ENCODE results near the gene SENP3.
"Not testable (repeated sequence)": the region's sequence is repeated elsewhere in the genome, so short reads cannot be mapped to it uniquely, and the experiment has no call there.

Gene SENP3

DNA sequence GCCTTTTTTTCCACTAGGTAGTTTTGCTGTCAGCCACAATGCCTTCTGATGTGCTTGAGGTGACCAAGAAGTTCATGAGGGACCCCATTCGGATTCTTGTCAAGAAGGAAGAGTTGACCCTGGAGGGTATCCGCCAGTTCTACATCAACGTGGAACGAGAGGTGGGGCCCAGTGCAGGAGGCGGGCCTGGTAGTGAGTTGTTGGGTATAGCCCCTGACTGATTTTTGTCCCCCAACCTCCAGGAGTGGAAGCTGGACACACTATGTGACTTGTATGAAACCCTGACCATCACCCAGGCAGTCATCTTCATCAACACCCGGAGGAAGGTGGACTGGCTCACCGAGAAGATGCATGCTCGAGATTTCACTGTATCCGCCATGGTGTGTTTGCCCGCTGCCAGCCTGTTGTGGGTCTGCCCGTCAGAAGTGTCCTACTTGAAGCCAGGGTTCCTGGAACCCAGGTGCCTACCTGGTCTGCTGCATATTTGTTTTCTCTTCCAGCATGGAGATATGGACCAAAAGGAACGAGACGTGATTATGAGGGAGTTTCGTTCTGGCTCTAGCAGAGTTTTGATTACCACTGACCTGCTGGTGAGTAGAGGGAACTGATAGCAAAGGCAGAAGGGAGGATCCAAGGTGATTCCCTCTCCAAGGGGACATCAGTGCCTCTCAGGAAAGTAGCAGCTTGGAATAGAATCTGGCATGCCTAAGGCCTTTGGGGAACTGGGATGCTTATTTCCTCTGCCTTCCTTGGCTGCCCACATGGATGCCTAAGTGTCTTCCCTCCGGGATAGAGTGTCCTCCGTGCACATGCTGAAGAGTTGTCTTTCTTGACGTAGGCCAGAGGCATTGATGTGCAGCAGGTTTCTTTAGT lies 15.8 kb downstream of the SENP3 start:
- DNase-seq = no peak

DNA sequence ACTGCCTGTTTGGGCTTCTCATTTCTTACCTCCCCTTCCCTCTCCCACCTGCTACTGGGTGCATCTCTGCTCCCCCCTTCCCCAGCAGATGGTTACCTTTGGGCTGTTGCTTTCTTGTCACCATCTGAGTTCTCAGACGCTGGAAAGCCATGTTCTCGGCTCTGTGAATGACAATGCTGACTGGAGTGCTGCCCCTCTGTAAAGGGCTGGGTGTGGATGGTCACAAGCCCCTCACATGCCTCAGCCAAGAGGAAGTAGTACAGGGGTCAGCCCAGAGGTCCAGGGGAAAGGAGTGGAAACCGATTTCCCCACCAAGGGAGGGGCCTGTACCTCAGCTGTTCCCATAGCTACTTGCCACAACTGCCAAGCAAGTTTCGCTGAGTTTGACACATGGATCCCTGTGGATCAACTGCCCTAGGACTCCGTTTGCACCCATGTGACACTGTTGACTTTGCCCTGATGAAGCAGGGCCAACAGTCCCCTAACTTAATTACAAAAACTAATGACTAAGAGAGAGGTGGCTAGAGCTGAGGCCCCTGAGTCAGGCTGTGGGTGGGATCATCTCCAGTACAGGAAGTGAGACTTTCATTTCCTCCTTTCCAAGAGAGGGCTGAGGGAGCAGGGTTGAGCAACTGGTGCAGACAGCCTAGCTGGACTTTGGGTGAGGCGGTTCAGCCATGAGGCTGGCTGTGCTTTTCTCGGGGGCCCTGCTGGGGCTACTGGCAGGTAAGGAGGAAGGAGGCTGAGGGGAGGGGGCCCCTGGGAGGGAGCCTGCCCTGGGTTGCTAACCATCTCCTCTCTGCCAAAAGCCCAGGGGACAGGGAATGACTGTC lies 17.5 kb downstream of the SENP3 start, which contains the start of gene CD68:
Gene CD68 (plus strand): TSS at position 638 of the 833 bp plus-strand sequence. CDS start 40 bp downstream, at position 678.
- DNase-seq = peak; percentile 87

DNA sequence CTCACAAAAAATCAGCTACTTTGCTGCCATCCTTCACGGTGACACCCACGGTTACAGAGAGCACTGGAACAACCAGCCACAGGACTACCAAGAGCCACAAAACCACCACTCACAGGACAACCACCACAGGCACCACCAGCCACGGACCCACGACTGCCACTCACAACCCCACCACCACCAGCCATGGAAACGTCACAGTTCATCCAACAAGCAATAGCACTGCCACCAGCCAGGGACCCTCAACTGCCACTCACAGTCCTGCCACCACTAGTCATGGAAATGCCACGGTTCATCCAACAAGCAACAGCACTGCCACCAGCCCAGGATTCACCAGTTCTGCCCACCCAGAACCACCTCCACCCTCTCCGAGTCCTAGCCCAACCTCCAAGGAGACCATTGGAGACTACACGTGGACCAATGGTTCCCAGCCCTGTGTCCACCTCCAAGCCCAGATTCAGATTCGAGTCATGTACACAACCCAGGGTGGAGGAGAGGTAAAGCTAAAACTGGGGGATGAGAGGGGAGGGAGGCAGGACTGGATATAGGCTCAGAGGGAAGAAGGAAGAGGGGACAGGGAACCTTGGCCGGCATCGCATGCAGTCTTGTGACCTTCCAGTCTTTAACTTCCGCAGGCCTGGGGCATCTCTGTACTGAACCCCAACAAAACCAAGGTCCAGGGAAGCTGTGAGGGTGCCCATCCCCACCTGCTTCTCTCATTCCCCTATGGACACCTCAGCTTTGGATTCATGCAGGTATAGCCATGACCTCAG lies 18.3 kb downstream of the SENP3 start:
- no peak for DNase-seq

DNA sequence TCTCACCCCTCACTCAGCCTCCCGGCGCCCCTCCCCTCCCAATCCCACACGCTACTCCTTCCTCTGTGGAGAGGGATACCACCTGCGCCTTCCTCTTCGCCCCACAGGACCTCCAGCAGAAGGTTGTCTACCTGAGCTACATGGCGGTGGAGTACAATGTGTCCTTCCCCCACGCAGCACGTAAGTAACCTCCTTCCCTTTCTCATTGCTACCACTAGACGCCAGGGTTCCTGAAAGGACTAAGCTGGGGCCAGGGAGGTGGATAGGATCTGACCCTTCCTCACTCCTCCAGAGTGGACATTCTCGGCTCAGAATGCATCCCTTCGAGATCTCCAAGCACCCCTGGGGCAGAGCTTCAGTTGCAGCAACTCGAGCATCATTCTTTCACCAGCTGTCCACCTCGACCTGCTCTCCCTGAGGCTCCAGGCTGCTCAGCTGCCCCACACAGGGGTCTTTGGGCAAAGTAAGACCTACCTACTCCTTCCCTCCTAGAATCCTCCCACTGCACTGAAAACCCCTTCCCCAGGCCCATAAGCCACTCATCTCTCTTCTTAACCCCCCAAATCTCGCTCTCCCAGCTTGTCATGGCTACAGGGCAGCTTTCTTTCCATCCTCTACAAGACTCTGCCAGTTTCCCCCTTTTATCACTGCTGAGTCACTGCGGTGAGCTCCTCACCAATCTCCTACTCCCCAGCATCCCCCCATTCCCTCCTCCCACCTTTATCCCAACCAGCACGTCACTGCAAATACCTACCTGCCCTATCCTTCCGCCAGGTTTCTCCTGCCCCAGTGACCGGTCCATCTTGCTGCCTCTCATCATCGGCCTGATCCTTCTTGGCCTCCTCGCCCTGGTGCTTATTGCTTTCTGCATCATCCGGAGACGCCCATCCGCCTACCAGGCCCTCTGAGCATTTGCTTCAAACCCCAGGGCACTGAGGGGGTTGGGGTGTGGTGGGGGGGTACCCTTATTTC lies 19.2 kb downstream of the SENP3 start:
- no peak for DNase-seq

DNA sequence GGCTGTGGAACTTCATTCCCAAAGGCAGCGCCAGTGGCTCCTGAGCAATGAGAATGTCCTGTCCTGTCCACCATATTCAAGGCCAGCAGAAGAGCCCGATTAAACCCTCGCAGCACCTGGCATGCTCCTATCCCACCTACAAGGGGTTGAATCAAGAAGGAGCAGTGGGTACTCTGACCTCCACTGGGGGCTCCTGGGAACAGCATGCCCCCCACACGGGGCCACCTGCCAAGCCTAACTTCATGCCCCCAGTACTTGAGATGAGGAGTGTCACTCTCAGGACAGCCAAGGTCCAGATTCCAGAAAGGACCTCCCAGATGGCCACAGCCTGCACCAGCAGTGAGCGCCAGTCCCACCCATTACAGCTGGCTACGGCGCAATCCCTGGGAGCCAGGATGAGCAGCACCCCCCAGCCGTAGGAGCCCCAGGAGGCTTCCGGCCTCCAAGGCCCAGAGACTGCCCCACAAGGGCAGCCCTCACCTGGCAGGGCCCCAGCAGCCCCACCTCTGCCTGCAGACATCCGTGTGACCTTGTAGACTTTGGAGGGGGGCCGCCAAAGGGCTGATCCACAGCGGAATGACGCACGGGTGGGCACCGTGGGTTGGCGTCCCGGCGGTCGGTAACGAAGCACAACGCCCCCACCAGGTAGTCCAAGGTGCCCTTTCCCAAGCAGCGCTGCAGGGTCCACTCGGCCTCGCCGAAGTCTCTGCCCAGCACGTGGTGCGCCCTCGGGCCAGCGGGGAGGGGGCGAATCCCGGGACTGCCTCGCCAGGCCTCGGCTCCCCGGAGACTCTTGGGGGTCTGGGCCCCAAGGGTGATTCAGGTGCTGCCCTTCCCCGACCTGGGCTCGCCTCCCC lies 20.9 kb downstream of the SENP3 start:
- DNase-seq = no peak

DNA sequence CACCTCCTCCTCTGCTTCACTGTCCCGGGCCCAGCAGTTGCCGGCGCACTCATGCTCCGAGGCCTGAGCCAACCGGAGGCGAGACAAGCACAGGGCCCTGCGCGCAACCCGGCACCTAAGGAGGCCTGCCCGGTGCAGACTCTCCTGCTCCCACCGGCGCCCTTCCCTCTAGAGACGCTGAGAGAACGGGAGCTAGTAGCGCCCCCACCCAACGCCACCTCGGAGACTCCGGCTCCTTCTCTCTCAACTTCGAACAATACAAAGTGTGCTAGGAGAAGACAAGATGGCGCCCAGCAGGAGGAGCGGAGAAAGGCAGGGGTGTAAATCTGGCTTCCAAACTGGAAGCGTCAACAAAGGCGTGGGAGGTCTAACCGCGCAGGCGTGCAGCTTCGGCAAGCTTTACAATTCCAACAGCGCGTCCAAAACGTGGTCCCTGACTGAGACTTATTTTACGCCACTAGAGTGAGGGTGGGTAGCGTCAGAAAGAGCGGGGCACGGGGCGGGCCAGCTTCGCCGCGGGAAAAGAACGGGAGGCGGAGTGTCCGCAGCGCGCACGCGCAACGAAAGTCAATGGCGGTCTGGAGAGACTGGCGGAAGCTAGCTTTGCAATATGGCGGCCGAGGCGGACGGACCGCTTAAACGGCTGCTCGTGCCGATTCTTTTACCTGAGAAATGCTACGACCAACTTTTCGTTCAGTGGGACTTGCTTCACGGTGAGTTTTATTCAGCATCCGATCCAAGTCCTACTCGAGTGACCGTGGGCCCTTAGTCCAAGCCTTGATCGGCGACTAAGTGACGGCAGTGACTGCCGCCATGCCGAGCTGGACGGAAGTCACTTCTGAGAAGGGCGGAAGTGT lies 21.8 kb downstream of the SENP3 start, which contains the start of gene MPDU1:
Gene MPDU1 (plus strand): TSS at position 600 of the 857 bp plus-strand sequence. CDS start 11 bp downstream, at position 611.
- peak; percentile 98 for DNase-seq

DNA sequence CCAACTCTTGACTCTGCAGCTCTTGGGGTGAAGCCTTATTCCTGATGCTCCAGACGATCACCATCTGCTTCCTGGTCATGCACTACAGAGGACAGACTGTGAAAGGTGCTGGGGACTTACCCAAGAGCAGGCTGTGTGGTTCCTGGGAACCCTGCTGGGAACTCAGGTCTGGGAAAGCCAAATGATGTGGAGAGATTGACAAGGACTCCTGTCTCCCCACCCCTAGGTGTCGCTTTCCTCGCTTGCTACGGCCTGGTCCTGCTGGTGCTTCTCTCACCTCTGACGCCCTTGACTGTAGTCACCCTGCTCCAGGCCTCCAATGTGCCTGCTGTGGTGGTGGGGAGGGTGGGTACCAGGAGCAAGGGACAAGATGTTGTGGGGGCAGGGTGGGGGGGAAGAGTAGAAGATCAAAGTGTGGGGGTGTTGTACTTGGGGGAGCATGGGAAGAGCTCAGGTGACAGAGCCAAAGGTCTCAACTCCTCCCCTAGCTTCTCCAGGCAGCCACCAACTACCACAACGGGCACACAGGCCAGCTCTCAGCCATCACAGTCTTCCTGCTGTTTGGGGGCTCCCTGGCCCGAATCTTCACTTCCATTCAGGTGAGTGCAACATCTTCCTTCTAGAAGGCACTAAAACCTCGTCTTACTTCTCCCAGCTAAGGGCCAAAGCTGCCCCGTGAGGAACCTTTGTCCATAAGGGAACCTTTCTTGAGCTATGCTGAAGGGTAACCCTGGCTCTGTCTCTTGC lies 25.1 kb downstream of the SENP3 start:
- no peak for DNase-seq

DNA sequence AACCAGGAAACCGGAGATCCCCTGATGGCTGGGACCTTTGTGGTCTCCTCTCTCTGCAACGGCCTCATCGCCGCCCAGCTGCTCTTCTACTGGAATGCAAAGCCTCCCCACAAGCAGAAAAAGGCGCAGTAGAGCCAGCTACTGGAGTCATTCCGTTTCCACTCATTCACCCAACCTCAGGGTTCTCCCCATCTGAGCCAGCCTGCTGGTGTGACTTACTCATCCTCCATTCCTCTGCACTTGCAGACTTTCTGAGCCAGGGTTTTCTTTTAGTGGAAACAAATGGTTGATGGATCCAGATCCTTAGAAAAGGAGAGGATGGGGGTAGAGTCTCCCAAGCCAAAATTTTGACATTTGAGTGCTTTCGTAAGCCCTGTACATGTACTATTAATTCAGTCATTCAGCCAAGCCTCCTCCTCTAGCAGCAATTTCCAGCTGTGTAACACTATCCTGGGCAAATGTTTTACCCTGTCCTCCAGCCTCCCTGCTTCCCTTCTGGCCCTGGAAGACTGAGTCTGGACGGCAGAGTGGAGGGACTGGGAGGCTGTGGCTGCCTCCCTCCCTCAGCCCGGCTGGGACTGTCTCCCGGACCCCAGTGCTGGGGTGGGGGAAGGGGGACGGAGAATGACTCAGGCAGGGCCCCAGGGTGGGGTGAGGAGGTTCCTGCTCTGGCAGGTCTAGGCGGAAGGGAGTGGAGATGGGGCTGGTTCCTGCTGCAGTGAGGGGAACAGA lies 25.9 kb downstream of the SENP3 start:
- DNase-seq = peak; percentile 95

DNA sequence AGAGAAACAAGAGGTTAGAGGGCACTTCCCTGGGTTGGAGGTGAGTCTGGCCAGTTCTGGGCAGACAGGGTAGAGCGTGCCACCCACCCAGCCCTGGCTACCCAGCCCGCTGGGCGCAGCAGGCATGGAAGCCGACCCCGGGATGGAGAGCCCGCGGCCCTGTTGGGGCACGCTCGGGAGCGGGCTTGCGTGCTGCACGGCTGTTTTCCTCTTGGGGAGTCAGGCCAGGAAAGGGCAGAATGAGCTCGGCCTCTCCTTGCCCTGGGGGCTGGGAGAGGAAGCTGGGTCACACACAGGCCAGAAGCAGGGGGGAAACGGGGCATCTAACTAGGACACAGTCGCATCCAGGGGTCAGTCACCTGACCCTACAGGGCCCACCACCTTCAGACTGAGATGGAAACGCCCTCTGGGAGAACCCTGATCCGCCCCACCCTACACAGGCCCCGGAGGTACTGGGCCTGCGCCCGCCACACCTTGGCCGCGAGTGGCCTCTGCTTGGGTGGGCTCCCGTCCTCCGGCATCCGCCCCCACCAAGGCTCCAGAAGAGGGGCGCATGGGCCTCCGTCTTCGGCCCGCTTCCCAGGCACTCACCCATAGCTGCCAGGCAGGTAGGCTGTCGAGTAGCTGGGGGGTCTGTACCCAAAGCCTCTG lies 27.0 kb downstream of the SENP3 start:
- DNase-seq = no peak

DNA sequence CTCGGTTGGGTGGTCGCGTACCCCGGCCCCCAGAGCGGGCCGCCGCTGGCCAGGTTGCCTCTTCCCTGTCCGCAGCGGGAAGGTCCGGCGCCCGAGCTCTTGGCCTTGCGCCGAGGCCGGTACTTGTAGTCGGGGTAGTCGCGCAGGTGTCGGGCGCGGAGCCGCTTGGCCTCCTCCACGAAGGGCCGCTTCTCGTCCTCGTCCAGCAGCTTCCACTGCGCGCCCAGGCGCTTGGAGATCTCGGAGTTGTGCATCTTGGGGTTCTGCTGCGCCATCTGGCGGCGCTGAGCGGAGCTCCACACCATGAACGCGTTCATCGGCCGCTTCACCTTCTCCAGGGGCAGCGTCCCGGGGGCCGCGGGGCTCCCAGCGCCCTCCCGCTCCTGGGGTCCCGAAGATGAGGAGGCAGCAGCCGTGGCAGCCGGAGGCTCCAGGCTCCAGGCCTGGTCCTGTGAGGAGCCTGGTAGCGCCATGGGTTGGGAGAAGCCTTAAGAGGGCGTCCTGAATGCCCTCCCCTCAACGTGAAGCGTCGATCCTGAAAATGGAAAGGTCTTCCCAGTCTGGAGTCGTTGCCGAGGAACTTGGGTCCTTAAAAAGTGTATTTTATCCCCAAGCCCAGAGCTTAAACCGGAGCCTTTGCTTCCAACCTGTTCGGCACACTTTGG lies 27.6 kb downstream of the SENP3 start:
- DNase-seq = peak; percentile 81

DNA sequence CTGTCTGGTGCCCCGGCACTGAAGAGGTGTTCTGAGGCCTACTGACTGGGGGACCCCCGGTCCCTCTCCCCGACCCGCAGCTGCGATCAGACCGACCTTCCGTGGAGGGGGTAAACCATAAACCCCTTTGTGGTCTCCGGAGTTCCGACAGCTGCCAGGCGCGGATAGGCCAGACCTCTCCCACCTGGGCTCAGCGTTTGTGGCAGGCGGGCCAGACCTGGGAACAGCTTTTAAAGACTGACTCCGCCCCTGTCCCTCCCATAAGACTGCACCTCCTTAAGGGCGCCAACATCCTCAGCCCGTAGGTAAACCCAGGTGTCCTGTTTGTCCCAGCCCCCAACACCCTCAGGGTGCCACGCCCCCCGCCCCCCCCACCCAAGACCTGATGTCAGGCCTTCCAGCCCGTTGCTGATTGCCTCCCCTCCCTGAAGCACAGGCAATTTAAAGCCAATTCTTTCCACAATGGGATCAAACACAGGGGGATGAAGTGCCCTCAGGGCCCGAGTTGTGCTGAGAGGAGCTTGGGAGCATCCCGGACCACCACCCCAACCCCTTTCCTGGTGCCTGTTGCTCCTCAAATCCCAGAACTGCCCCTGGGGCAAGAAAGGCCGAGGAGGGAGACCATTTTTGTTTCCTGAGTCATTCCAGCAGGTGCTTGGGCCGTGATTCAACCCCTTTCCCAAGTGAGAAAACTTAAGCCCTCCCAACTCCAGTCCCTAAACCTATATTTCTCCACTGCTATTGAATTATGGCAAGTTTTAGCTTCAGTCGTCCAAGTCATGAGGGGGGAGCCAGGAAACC lies 28.4 kb downstream of the SENP3 start, which contains the start of gene SOX15:
Gene SOX15 (minus strand): TSS at position 204 of the 801 bp plus-strand sequence. CDS start 418 bp downstream, outside the sequence.
- no peak for DNase-seq

DNA sequence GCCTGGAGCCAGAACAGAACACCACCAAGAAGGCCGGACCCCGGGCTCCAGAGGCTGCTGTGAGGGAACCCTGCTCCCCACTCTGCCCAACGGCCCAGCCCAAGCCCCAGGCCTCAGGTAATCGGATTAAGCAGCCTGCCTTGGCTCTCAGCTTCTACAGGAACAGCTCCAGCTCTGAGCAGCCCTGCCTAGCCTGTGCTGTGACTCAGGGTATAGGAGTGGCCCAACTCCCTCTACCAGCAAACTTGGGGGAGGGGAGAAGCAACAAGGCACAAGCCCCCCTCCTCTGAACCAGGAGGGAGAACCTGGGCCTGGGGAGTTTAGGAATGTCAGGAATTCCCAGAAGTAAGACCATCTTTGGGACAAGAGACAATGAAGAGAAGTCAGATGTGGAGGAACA lies 29.0 kb downstream of the SENP3 start:
- peak; percentile 62 for DNase-seq

DNA sequence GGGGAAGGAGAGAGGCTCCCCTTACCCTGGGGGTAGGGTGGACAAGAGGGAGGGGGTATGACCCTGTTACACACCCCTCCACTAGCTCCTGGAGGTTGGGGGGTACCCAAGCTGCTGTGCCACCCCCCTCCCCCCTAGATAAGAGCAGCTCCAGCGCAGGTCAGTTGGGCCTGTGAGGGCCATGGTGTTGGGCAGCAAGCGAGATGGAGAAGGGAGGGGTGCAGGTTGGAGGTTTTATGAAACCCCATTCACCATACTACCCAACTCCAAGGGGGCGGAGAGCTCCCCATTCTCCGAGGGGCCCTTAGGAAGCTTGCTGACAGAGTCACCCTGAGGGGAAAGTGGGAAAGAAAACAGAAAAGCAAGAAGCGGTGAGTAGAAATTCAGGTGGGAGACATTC lies 29.9 kb downstream of the SENP3 start:
- DNase-seq = no peak

DNA sequence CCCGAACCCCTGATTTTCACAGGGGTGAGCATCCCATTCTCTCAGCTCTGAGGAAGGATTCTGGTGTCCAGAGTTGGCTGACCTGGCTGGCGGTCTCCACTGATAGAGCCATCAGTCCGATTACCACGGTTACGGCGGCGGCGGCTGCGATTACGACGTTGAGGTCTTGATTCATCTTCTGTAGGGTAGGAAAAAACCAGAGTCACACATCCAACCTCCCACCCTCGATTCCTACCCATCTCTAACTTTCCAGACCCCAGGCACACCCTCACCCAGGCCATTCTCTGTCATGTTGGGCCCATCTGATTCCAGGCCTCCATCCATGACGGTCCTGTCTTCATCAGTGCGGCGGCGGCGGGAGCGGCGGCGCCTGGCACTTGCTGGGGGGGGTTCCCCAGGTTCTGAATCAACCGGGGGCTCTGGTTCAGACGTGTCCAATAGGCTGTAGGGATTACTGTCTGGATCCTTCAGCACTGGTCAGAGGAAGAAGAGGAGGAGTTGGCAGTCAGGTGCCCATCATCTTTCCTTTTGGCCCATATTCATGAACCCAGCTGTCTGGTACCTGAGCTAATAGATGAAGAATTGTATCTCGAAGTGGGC lies 30.8 kb downstream of the SENP3 start:
- no peak for DNase-seq

DNA sequence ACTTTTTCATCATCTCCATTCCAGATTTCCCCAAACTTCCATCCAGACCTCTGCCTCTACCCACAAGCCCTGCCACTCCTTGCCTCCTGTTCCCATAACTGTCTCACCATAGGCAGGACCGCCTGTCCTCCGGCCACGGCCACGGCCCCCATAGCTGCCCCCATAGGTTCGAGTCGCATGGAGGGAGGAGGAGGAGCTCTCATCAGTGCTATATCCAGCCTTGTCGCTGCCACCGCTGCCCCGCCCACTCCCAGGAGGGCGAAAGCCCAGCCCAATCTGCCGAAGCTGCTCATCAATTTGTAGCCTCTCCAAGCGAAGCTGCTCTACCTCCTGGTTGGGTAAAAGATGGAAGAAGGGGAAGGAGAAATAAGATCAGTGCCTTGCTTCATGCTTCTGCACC lies 31.6 kb downstream of the SENP3 start:
- no peak for DNase-seq

DNA sequence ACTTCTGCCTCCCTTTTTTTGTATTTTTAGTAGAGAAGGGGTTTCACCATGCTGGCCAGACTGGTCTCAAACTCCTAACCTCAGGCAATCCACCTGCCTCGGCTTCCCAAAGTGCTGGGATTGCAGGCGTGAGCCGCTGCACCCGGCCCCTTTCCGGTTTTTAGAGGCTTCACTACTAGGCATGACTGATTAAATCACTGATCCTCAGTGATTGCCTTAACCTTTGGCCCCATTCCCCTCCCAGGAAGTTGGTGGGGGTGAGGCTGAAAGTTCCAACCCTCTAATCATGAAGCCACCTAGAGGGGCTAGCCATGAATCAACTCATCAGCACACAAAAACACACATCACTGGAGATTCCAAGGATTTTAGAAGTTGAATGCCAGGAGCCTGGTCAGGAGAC lies 35.8 kb downstream of the SENP3 start:
- not testable (repeated sequence) for DNase-seq

Measured in fibroblast of upper back skin (primary cell).